Stomach smooth muscle (tissue), 2 donors: Measurements from ENCODE around the gene SYT15B.
"Not testable (repeated sequence)": the region's sequence is repeated elsewhere in the genome, so short reads cannot be mapped to it uniquely, and the experiment has no call there.

Source experiments
- H3K27ac ChIP-seq: one replicate; pipeline ENCODE4 v1.7.0; 2013; ENCODE audit warnings: mild to moderate bottlenecking, low read length, inconsistent platforms
- H3K27me3 ChIP-seq, 2 donors: one replicate each; pipeline ENCODE4 v1.7.0; 2013; ENCODE audit warnings: low read length in 2 of 2; ENCODE audit not compliant: insufficient read depth in 2 of 2, control insufficient read depth in 1 of 2
- H3K36me3 ChIP-seq, 2 donors: one replicate each; pipeline ENCODE4 v1.7.0; 2013; ENCODE audit warnings: low read length in 2 of 2; ENCODE audit not compliant: control insufficient read depth in 2 of 2, insufficient read depth in 2 of 2
- H3K4me1 ChIP-seq: one replicate; pipeline ENCODE4 v1.7.0; 2013; ENCODE audit warnings: low read length; ENCODE audit not compliant: control insufficient read depth, insufficient read depth
- H3K4me3 ChIP-seq, 2 donors: one replicate each; pipeline ENCODE4 v1.7.0; 2013; ENCODE audit warnings: low read length in 2 of 2
- H3K9ac ChIP-seq, 2 donors: one replicate each; pipeline ENCODE4 v1.7.0; 2013; ENCODE audit warnings: low read length in 2 of 2, mild to moderate bottlenecking in 1 of 2
- H3K9me3 ChIP-seq, 2 donors: one replicate each; pipeline ENCODE4 v1.7.0; 2013; ENCODE audit warnings: low read length in 2 of 2; ENCODE audit not compliant: control insufficient read depth in 2 of 2
- donor health status: healthy.
- donor health status: Pancreatic carcinoma.

The SYT15B gene

GRCh38 chr10:47763554-47764175 is at the start of gene SYT15B:
Gene SYT15B (minus strand): TSS chr10:47763592. CDS start chr10:47762640, 952 bp downstream.
- H3K27me3 ChIP-seq, H3K9ac ChIP-seq, H3K9me3 ChIP-seq, H3K4me1 ChIP-seq, H3K36me3 ChIP-seq, H3K4me3 ChIP-seq, H3K27ac ChIP-seq: not testable (repeated sequence)

- not testable (repeated sequence) for H3K4me1 ChIP-seq, H3K9me3 ChIP-seq, H3K4me3 ChIP-seq, H3K9ac ChIP-seq, H3K36me3 ChIP-seq, H3K27ac ChIP-seq, H3K27me3 ChIP-seq
These were observed 16.2 kb upstream of the SYT15B start for GRCh38 chr10:47779590-47779989.

GRCh38 chr10:47775361-47776231 is 12.2 kb upstream of the SYT15B start:
- not testable (repeated sequence) for H3K27ac ChIP-seq, H3K27me3 ChIP-seq, H3K9me3 ChIP-seq, H3K9ac ChIP-seq, H3K4me1 ChIP-seq, H3K36me3 ChIP-seq, H3K4me3 ChIP-seq

GRCh38 chr10:47770745-47771144 is 7.4 kb upstream of the SYT15B start:
- not testable (repeated sequence) for H3K4me3 ChIP-seq, H3K9me3 ChIP-seq, H3K4me1 ChIP-seq, H3K36me3 ChIP-seq, H3K27ac ChIP-seq, H3K9ac ChIP-seq, H3K27me3 ChIP-seq

GRCh38 chr10:47768578-47769115 is 5.3 kb upstream of the SYT15B start:
- H3K27ac ChIP-seq, H3K9ac ChIP-seq, H3K4me1 ChIP-seq, H3K4me3 ChIP-seq, H3K9me3 ChIP-seq, H3K36me3 ChIP-seq, H3K27me3 ChIP-seq: not testable (repeated sequence)

- not testable (repeated sequence) for H3K27ac ChIP-seq, H3K9me3 ChIP-seq, H3K36me3 ChIP-seq, H3K4me3 ChIP-seq, H3K4me1 ChIP-seq, H3K9ac ChIP-seq, H3K27me3 ChIP-seq
These were observed 4.7 kb upstream of the SYT15B start for GRCh38 chr10:47768085-47768484.

- not testable (repeated sequence) for H3K4me1 ChIP-seq, H3K27me3 ChIP-seq, H3K4me3 ChIP-seq
These were observed 3.8 kb upstream of the SYT15B start for GRCh38 chr10:47767236-47767635.

GRCh38 chr10:47765232-47765631 is 1.8 kb upstream of the SYT15B start:
- not testable (repeated sequence) for H3K27ac ChIP-seq, H3K9ac ChIP-seq, H3K4me3 ChIP-seq, H3K27me3 ChIP-seq, H3K36me3 ChIP-seq, H3K9me3 ChIP-seq, H3K4me1 ChIP-seq

More at GRCh38 chr10:47767236-47767635, 3.8 kb upstream of the SYT15B start:
- H3K9ac ChIP-seq, H3K36me3 ChIP-seq, H3K27ac ChIP-seq, H3K9me3 ChIP-seq: not testable (repeated sequence)

- not testable (repeated sequence) for H3K27ac ChIP-seq, H3K9ac ChIP-seq, H3K9me3 ChIP-seq, H3K27me3 ChIP-seq, H3K4me3 ChIP-seq, H3K4me1 ChIP-seq, H3K36me3 ChIP-seq
These were observed 478 bp downstream of the SYT15B start for GRCh38 chr10:47762674-47763553.

GRCh38 chr10:47758855-47759254 is 4.5 kb downstream of the SYT15B start:
- not testable (repeated sequence) for H3K9me3 ChIP-seq, H3K36me3 ChIP-seq, H3K9ac ChIP-seq, H3K27ac ChIP-seq, H3K4me3 ChIP-seq, H3K27me3 ChIP-seq, H3K4me1 ChIP-seq
